Activated CD8-positive, alpha-beta memory T cell treated with anti-CD3 and anti-CD28 coated beads, Interleukin-2, amount 50 U/mL, for 24 hours (primary cell): ENCODE measurements around the gene GPR31.
"Not testable (repeated sequence)": the region's sequence is repeated elsewhere in the genome, so short reads cannot be mapped to it uniquely, and the experiment has no call there.

Experiments
- DNase-seq: peaks from one replicate; pipeline ENCODE4 v3.0.0-alpha.2; 2020; ENCODE audit errors: extremely low read depth

GPR31 gene

DNA sequence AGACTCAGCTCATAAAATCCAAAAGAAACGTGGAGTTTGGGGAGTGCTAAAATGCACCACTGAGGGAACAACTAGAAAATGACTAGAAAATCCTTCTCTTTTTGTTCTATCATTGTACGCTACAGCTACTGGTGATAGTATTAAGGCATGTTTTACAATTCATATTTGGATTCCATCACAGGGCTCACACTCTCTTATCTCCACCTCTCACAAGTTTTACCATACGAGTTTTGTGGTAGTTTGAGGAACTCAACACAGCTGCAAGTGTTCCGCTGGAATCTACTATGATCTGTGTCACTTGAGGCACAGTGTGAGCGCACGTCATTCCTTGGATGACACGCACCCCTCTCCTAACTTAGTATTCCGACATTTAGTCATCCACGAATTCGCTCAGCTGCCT, 9.9 kb upstream of the GPR31 start:
- not testable (repeated sequence) for DNase-seq

- no peak for DNase-seq
These were observed 8.2 kb upstream of the GPR31 start for GRCh38 chr6:167165858-167166471.

DNA sequence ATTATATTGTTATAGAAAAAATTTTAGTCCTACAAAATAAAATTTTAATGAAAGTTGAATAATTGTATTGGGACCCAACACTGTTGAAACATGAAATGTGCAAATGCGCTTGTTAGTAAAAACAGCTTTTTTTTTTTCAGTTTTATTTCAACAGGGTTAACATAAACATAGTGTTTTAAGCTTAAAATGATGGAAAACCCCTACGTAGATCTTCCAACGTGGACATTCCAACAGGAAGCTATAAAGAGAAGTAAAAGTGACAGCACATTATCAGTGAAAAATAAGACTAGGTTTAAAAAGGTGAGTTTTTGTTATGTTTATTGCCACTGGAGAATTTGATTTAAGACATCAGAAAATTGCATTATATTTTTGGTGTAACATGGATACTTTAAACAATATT, 6.5 kb upstream of the GPR31 start:
- no peak for DNase-seq

GRCh38 chr6:167163476-167164011, 5.8 kb upstream of the GPR31 start:
- DNase-seq: no peak

- DNase-seq: no peak
These were observed 4.8 kb upstream of the GPR31 start for GRCh38 chr6:167162591-167162990.

DNA sequence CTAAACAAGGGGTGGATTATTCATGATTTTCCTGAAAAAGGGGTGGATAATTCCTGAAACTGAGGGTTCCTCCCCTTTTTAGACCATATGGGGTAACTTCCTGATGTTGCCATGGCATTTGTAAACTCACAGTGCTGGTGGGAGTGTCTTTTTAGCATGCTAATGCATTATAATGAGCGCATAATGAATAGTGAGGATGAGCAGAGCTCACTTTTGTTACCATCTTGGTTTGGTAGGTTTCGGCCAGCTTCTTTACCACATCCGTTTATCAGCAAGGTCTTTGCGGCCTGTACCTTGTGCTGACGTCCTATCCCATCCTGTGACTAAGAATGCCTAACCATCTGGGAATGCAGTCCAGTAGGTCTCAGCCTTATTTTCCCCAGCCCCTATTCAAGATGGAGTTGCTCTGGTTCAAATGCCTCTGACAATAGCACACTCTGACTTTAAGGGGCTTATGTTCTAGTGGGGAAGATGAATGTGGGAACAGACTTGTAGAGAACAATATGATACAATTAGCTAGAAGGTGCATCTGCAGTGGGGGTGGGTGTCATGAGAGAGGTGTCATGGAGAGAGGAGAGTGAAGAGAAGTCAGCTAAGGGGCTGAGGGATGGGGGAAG, 4.2 kb upstream of the GPR31 start:
- DNase-seq: no peak

DNA sequence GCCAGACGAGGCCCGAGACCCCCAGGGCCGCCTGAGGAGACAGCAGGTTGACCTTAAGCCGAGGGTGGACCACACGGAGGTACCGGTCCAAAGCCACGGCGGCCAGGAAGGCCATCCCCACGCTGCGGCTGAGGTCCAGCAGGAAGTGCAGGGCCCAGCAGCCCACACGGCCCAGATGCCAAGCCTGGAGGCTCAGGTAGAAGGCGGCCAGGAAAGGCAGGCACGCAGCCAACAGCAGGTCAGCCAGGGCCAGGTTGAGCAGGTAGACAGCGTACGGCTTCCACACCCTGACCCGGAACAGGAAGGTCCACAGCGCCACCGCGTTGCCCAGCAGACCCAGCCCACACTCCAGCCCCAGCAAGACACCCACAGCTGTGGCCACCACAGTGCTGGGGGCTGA, 366 bp downstream of the GPR31 start:
- no peak for DNase-seq

- no peak for DNase-seq
These were observed 2.9 kb downstream of the GPR31 start for GRCh38 chr6:167154895-167155294.

- DNase-seq: no peak
These were observed 3.5 kb downstream of the GPR31 start for GRCh38 chr6:167154291-167154690.

DNA sequence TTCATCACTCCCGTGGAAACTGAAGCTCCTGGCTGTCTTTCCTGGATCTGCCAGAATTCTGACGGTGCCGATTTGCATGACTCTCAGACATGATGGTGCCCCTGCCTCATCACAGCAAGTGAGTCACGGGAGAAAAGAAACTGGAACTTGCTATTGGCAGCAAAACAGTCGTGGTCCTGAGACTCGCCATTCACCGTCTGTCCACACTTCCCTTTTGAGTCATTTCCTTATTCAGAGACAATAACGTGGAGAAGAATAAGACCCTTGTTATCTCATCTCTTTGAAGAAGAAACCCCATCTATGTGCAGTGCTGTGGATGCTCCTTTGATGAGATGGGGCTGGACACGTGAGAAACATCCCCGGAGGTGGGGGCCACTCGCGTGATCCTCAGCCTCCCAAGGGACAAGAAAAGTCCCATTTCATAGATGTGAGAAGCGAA, 4.2 kb downstream of the GPR31 start:
- DNase-seq: no peak

GRCh38 chr6:167152862-167153261, 4.9 kb downstream of the GPR31 start:
- DNase-seq: no peak

GRCh38 chr6:167151648-167152047, 6.1 kb downstream of the GPR31 start:
- DNase-seq: no peak

DNA sequence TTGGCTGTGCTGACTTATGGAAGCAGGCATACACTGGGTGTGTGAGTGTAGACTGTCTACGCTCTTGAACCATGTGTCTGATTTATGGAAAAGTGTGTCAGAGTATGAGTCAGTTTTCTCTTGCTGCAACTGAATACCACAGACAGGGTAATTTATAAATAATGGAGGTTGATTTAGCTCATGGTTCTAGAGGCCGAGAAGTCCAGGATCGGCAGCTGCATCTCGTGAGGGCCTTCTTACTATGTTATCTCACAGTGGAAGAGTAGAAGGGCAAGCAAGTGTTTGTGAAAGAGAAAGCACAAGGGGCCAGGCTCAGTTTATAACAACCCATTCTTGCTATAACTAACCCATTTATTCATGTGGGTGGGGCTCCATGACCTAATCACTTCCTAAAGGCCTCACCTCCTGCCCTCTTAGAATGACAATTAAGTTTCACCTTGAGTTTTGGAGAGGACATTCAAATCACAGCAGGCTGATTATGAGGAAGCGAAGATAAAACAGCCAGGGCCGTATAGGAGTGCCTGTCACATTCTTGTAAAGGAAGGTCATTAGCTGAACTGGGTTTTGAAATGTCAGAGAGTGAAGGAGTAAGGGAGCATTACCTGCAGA, 6.7 kb downstream of the GPR31 start:
- DNase-seq: no peak

GRCh38 chr6:167148997-167149396, 8.8 kb downstream of the GPR31 start:
- DNase-seq: no peak

- DNase-seq: no peak
These were observed 9.8 kb downstream of the GPR31 start for GRCh38 chr6:167148021-167148420.

- DNase-seq: no peak
These were observed 10.8 kb downstream of the GPR31 start for GRCh38 chr6:167146977-167147376.

DNA sequence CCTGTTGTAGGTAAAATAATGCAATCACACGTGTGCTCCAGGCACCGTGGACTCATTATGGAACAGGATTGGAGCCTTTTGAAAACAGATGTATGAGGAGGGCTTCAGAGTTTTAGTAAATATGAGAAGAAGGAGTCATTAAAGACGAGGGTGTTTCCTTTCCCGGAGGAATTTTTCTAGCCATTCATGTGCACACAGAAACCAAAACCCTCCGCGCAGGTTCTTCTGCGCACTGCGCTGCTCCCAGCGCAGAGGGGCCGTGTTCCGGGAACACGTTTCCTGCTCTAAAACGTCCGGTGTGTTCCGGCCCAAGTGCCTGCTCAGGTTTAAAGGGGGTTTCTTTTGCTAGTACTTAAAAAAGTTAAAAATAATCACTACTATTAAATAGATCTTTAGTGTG, 11.6 kb downstream of the GPR31 start:
- no peak for DNase-seq

GRCh38 chr6:167145461-167145860, 12.3 kb downstream of the GPR31 start:
- DNase-seq: no peak

GRCh38 chr6:167143041-167143440, 14.7 kb downstream of the GPR31 start:
- no peak for DNase-seq

DNA sequence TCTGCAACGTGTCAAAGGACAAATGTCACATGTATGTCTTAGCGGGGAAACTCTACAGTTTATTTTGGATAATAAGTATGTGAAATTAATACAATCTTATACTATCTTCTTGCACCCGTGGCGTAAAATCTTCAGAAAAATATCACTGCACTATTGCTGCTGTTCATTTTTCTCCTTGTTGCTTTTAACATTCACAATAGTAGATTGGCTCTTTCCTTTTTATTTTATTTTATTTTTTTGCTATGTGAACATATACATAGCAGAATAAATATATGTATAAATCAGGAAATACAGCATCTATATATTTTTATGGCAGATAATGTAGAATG, 15.4 kb downstream of the GPR31 start:
- no peak for DNase-seq

DNA sequence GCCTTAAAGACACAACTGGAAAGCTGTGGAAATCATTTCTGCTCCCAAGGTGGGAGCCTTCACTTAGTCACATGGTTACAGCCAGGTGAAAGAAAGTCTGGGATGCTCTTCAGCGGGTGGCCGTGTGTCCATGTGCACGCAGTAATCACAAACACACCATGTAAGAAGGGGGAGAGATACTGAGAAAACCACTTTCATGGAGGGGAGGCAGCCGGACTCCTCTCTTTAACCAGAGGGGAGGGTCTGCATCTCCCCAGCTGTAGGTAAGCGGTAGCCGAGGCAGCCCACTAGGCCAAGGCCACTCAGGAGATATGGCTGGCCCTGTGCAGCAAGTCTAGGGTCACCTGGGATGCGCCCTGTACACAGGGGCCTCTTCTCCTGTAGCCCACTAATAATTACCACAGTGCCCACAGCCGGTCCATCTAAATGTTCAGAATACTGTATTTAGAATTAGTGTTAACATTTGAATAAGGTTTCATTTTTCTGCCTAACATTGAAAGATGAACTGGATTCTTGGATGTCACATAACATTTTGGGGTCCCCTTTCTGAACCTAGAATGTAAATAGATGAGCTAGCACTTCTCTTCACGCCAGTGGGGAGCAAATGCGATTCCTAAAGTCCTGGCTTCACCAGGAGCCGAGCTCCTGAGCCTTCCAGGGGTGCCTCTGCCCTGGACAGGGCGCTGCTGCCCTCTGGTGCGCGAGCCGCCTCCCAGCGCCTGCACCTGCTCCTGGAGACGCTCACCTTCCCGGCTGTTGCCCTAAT, 15.9 kb downstream of the GPR31 start:
- DNase-seq: no peak

GRCh38 chr6:167140589-167141474, 16.9 kb downstream of the GPR31 start:
- DNase-seq: no peak
